Chondrocyte (in vitro differentiated cells): Measurements from ENCODE around the gene UMODL1. TPM values are rescaled to one million over a fixed set of nuclear protein-coding genes. Genes with fewer than 3 reads are reported as not detected.

Source experiments
- DNase-seq: peaks from one replicate; pipeline ENCODE4 v3.0.0; 2021; ENCODE audit warnings: mixed read lengths, low spot score
- H3K27ac Mint-ChIP-seq: one replicate; pipeline ENCODE4 v1.8.0; 2021; ENCODE audit warnings: mild to moderate bottlenecking, moderate library complexity, mixed read lengths; ENCODE audit not compliant: unreplicated experiment
- H3K27me3 Mint-ChIP-seq: 2 replicates; pipeline ENCODE4 v1.8.0; 2021; ENCODE audit warnings: low read depth, mixed read lengths
- H3K36me3 Mint-ChIP-seq: 2 replicates; pipeline ENCODE4 v1.8.0; 2021; ENCODE audit warnings: low read depth, mixed read lengths
- H3K4me1 Mint-ChIP-seq: 2 replicates; pipeline ENCODE4 v1.8.0; 2021; ENCODE audit warnings: low read depth, mild to moderate bottlenecking, mixed read lengths
- H3K4me3 Mint-ChIP-seq: one replicate; pipeline ENCODE4 v1.8.0; 2021; ENCODE audit warnings: mild to moderate bottlenecking, moderate library complexity, mixed read lengths; ENCODE audit not compliant: unreplicated experiment
- H3K9me3 Mint-ChIP-seq: 2 replicates; pipeline ENCODE4 v1.8.0; 2021; ENCODE audit warnings: low read depth, mixed read lengths
- CTCF ChIP-seq: fragments of 200-600 bp; sonication (generic); IDR thresholded peaks from 2 replicates; pipeline ENCODE4 v1.5.0; 2021; ENCODE audit warnings: antibody characterized with exemption, mild to moderate bottlenecking, moderate library complexity
- total RNA-seq: library from RNA; stranded (reverse); gene quantifications from 3 replicates; pipeline ENCODE4 v1.2.1, GENCODE V29; 2021

Gene UMODL1
- total RNA-seq, 1 donor from 2014 or later: not detected

DNA sequence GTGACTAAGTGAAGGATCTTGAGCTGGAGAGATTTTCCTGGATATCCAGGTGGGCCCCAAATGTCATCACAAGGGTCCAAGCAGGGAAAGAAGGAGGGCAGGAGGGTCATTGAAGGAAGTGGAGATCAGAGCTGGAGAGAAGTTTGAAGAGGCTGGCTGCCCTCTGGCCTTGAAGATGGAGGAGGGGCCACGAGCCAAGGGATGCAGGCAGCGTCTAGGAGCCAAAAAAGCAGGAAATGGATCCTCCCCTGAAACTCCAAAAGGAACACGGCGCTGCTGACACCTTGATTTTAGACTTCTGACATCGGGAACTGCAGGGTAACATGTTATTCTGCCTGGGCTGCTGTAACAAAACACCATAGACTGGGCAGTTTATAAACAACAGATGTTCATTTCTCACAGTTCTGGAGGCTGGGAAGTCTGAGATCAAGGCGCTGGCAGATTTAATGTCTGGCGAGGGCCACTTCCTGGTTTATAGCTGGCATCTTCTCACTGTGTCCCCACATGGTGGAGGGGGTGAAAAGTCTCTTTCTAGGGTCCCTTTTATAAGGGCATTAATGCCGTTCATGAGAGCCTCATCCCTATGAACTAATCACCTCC is 32.2 kb upstream of the UMODL1 start:
- Mint-ChIP-seq H3K36me3 (no peaks in the 10 kb centered on the region), H3K27me3 (no peaks in the 10 kb centered on the region), H3K4me1 (peaks cover 24% of the 10 kb centered on the region), H3K27ac (no peak overlapping the region), H3K9me3 (peaks cover 6% of the 10 kb centered on the region), H3K4me3 (no peak overlapping the region)
- no peak for DNase-seq
- no peak for TF ChIP-seq CTCF

- H3K36me3 Mint-ChIP-seq: no peaks in the 10 kb centered on the region
- H3K4me3 Mint-ChIP-seq: no peak overlapping the region
- no peak overlapping the region for H3K27ac Mint-ChIP-seq
- H3K27me3 Mint-ChIP-seq: no peaks in the 10 kb centered on the region
- peaks cover 3% of the 10 kb centered on the region for H3K9me3 Mint-ChIP-seq
- H3K4me1 Mint-ChIP-seq: peaks cover 24% of the 10 kb centered on the region
- TF ChIP-seq CTCF: no peak
- DNase-seq: peak; percentile 27
These were observed 31.6 kb upstream of the UMODL1 start for GRCh38 chr21:42039470-42039901.

DNA sequence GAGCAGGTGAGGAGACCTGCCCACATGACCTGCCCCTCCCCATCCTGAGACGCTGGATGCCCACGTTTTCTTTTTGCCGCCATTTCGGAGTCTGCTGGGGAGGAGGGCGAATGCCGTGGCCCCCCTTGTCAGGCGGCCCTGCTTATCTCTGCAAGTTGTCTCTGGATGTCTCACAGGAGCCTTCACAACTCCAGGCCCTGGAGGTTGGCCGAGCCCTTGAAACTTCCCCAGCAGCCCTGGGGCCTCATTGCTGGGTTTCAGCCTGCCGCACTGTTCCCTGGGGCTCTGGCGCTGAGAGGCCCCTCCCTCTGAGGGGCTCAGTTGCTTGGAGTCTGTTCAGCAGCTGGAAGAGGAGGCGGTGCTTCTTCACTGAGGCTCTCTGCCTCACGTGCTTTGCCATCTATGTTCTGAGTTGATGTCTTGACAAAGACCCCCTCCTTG is 31.2 kb upstream of the UMODL1 start:
- peaks cover 3% of the 10 kb centered on the region for H3K9me3 Mint-ChIP-seq
- no peaks in the 10 kb centered on the region for H3K27me3 Mint-ChIP-seq
- H3K36me3 Mint-ChIP-seq: no peaks in the 10 kb centered on the region
- H3K4me1 Mint-ChIP-seq: peaks cover 24% of the 10 kb centered on the region
- H3K27ac Mint-ChIP-seq: peak overlapping the region; percentile 89
- no peak for TF ChIP-seq CTCF
- H3K4me3 Mint-ChIP-seq: no peak overlapping the region
- no peak for DNase-seq

- peaks cover 26% of the 10 kb centered on the region for H3K4me1 Mint-ChIP-seq
- peak overlapping the region; percentile 89 for H3K27ac Mint-ChIP-seq
- H3K9me3 Mint-ChIP-seq: peaks cover 3% of the 10 kb centered on the region
- H3K36me3 Mint-ChIP-seq: no peaks in the 10 kb centered on the region
- peak; percentile 51 for DNase-seq
- no peak for TF ChIP-seq CTCF
- no peaks in the 10 kb centered on the region for H3K27me3 Mint-ChIP-seq
- no peak overlapping the region for H3K4me3 Mint-ChIP-seq
These were observed 30.5 kb upstream of the UMODL1 start for GRCh38 chr21:42040411-42041180.

DNA sequence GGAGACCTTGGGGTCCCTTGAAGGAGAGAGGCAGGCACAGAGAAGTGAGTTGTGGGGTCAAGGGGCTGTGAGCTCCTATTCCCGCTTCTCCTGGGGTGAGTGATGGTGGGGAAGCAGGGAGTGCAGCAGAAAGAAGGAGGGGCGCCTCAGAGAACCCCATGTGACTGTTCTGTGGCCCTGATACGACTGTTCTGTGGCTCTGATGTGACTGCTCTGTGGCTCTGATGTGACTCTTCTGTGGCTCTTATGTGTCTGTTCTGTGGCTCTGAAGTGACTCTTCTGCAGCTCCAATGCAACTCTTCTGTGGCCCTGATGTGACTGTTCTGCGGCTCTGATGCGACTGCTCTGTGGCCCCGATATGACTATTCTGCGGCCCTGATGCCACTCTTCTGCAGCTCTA is 29.9 kb upstream of the UMODL1 start:
- no peak for TF ChIP-seq CTCF
- H3K27me3 Mint-ChIP-seq: no peaks in the 10 kb centered on the region
- no peak overlapping the region for H3K4me3 Mint-ChIP-seq
- DNase-seq: no peak
- H3K9me3 Mint-ChIP-seq: peaks cover 3% of the 10 kb centered on the region
- no peak overlapping the region for H3K27ac Mint-ChIP-seq
- H3K4me1 Mint-ChIP-seq: peaks cover 27% of the 10 kb centered on the region
- H3K36me3 Mint-ChIP-seq: no peaks in the 10 kb centered on the region
